HEK293 (cell line): ENCODE measurements around the gene OR1F1.

ENCODE experiments used
- CTCF ChIP-seq: fragments of 450-650 bp; formaldehyde crosslinking; IDR thresholded peaks from 2 replicates; pipeline ENCODE4 v1.5.1; 2016; ENCODE audit warnings: missing biosample characterization, missing genetic modification characterization
- ZNF639 ChIP-seq: fragments of 450-650 bp; formaldehyde crosslinking; IDR thresholded peaks from 2 replicates; pipeline ENCODE4 v1.5.1; 2016; ENCODE audit warnings: missing biosample characterization, missing genetic modification characterization

- TF ChIP-seq ZNF639 (no peak), CTCF (no peak)
Measured at GRCh38 chr16:3254309-3254708, 66.3 kb downstream of the OR1F1 start.
